Activated naive CD8-positive, alpha-beta T cell treated with anti-CD3 and anti-CD28 coated beads, Interleukin-2, amount 10 ng/mL, durations not matched to agents 7 days and 5 days (primary cell): ENCODE data around the gene GALNT17. TPM values are rescaled to one million over a fixed set of nuclear protein-coding genes. Genes with fewer than 3 reads are reported as not detected.

ENCODE experiments used
- ATAC-seq: fragments of 150-1000 bp; cut with Tn5 transposase; one replicate; pipeline ENCODE4 v1.10.0; 2021; ENCODE audit warnings: low read depth, moderate library complexity
- POLR2A ChIA-PET: fragments of 350-600 bp; sonication (Branson Sonifier 250); formaldehyde crosslinking; loops from one replicate; lab custom pipeline; 2021; ENCODE audit warnings: antibody characterized with exemption; lab: Charles Lee
- DNase-seq: peaks from one replicate; pipeline ENCODE4 v3.0.0; 2021
- H3K27ac Mint-ChIP-seq: one replicate; pipeline ENCODE4 v1.8.0; 2022; ENCODE audit warnings: mild to moderate bottlenecking, mixed read lengths
- H3K27me3 Mint-ChIP-seq: one replicate; pipeline ENCODE4 v1.8.0; 2022; ENCODE audit warnings: mild to moderate bottlenecking, moderate library complexity, mixed read lengths
- H3K36me3 Mint-ChIP-seq: one replicate; pipeline ENCODE4 v1.8.0; 2021; ENCODE audit warnings: mild to moderate bottlenecking, mixed read lengths
- H3K4me1 Mint-ChIP-seq: one replicate; pipeline ENCODE4 v1.8.0; 2021; ENCODE audit warnings: mixed read lengths
- H3K4me3 Mint-ChIP-seq: one replicate; pipeline ENCODE4 v1.8.0; 2022; ENCODE audit warnings: mild to moderate bottlenecking, moderate library complexity, mixed read lengths
- H3K9me3 Mint-ChIP-seq: one replicate; pipeline ENCODE4 v1.8.0; 2021; ENCODE audit warnings: mixed read lengths
- total RNA-seq, 2 experiments: library from RNA; stranded (reverse); gene quantifications; one replicate each; pipeline ENCODE4 v1.2.3, GENCODE V29; 2021

GALNT17 gene
- total RNA-seq, 2 experiments from 2014 or later = not detected

DNA sequence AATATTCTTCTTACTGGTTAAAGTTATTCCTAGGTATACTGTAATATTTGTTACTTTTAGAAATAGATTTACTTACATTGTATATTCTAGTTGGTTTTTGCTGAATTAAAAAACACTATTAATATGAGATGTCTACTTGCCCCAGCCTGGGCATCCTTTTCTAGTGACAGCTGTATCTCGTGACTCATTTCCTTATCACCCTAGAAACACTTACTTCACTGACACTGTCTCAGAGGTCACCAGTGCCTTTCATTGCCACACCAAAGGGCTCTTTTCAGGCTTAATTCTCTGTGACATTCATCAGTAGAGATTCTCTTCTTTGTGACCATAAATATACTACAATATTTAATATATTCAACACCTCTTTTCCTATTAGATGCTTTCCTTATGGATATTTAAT lies 194.7 kb downstream of the GALNT17 start:
- POLR2A ChIA-PET = no interaction called here
- no peak overlapping the region for H3K27ac Mint-ChIP-seq
- H3K4me1 Mint-ChIP-seq = no peaks in the 10 kb centered on the region
- no peak for DNase-seq
- H3K9me3 Mint-ChIP-seq = peaks cover 13% of the 10 kb centered on the region
- no peak overlapping the region for H3K4me3 Mint-ChIP-seq
- ATAC-seq = no peak
- no peaks in the 10 kb centered on the region for H3K27me3 Mint-ChIP-seq
- no peaks in the 10 kb centered on the region for H3K36me3 Mint-ChIP-seq

- Mint-ChIP-seq H3K27me3 (no peaks in the 10 kb centered on the region), H3K36me3 (no peaks in the 10 kb centered on the region), H3K9me3 (peaks cover 11% of the 10 kb centered on the region), H3K27ac (no peak overlapping the region), H3K4me3 (no peak overlapping the region), H3K4me1 (no peaks in the 10 kb centered on the region)
- DNase-seq (no peak), ATAC-seq (no peak)
- POLR2A ChIA-PET = no interaction called here
Observed at GRCh38 chr7:71327946-71328345, 196.0 kb downstream of the GALNT17 start.

GRCh38 chr7:71329030-71329660 lies 197.2 kb downstream of the GALNT17 start:
- no peaks in the 10 kb centered on the region for H3K36me3 Mint-ChIP-seq
- no peak overlapping the region for H3K27ac Mint-ChIP-seq
- H3K9me3 Mint-ChIP-seq = peaks cover 6% of the 10 kb centered on the region
- H3K27me3 Mint-ChIP-seq = no peaks in the 10 kb centered on the region
- no peak for DNase-seq
- no peak overlapping the region for H3K4me3 Mint-ChIP-seq
- POLR2A ChIA-PET = no interaction called here
- no peak for ATAC-seq
- no peaks in the 10 kb centered on the region for H3K4me1 Mint-ChIP-seq

GRCh38 chr7:71332207-71332606 lies 200.3 kb downstream of the GALNT17 start:
- DNase-seq (no peak), ATAC-seq (no peak)
- Mint-ChIP-seq H3K36me3 (no peaks in the 10 kb centered on the region), H3K27me3 (no peaks in the 10 kb centered on the region), H3K9me3 (peaks cover 4% of the 10 kb centered on the region), H3K4me3 (no peak overlapping the region), H3K27ac (no peak overlapping the region), H3K4me1 (no peaks in the 10 kb centered on the region)
- POLR2A ChIA-PET = no interaction called here

DNA sequence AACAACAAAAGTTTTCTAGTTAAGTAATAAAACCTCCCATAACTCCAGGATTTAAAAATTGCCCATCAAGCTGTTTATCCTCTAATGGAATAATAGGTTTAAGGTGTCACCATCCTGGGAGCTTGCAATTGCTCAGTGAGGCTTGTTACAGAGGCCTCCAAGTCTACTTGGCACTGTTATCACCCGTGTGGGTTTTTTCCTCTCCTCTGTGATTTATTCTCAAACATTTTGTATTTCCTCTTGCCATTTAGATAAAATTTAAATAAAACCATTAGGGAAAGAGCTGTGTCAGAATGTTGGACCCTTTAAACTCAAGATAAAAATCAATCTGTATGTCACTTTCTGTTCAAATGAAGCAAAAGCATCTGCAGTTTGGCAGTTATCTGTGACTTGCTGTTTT lies 202.6 kb downstream of the GALNT17 start:
- Mint-ChIP-seq H3K4me3 (no peak overlapping the region), H3K27ac (no peak overlapping the region), H3K9me3 (peaks cover 11% of the 10 kb centered on the region), H3K4me1 (no peaks in the 10 kb centered on the region), H3K27me3 (no peaks in the 10 kb centered on the region), H3K36me3 (no peaks in the 10 kb centered on the region)
- POLR2A ChIA-PET = no interaction called here
- no peak for DNase-seq
- ATAC-seq = no peak

- Mint-ChIP-seq H3K4me3 (no peak overlapping the region), H3K9me3 (peaks cover 8% of the 10 kb centered on the region), H3K27me3 (no peaks in the 10 kb centered on the region), H3K36me3 (no peaks in the 10 kb centered on the region), H3K27ac (no peak overlapping the region), H3K4me1 (no peaks in the 10 kb centered on the region)
- ATAC-seq (no peak), DNase-seq (no peak)
- POLR2A ChIA-PET = no interaction called here
Observed at GRCh38 chr7:71338866-71339265, 206.9 kb downstream of the GALNT17 start.

DNA sequence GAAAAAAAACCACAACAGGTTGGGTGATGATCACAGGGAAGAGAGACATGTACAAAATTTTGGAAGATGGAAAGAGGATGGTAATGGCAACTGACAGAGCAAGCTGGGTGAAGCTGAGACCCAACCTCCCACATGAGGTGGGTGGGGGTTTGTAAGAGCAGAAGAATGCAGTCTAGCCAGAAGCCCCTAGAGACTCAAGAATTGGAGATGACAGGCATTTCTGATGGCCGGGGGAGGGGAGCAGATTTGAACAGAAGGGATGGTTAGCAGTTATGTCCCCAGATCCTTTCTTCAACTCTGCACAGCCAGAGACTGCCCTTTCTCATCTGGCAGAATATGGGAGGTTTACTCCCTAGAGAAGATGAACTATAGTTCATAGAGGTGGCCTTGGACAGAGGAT lies 208.0 kb downstream of the GALNT17 start:
- DNase-seq (no peak), ATAC-seq (no peak)
- Mint-ChIP-seq H3K4me3 (no peak overlapping the region), H3K27me3 (no peaks in the 10 kb centered on the region), H3K27ac (no peak overlapping the region), H3K36me3 (no peaks in the 10 kb centered on the region), H3K4me1 (no peaks in the 10 kb centered on the region), H3K9me3 (peaks cover 11% of the 10 kb centered on the region)
- POLR2A ChIA-PET = no interaction called here

DNA sequence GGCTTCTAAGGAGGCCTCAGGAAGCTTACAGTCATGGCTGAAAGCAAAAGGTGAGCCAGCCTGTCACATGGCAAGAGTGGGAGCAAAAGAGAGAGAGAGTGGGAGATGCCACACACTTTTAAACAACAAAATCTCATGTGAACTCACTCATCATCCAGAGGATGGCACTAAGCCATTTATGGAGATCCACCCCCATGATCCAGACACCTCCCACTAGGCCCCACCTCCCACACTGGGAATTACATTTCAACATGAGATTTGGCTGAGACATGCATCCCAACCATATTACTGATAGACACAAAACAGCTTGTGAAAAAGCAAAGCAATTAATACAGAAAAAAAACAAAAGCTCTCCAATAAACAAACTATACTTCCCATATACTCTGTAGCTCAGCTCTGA lies 210.3 kb downstream of the GALNT17 start:
- H3K27ac Mint-ChIP-seq = no peak overlapping the region

GRCh38 chr7:71343039-71343438 lies 211.1 kb downstream of the GALNT17 start:
- POLR2A ChIA-PET = no interaction called here
- peaks cover 13% of the 10 kb centered on the region for H3K9me3 Mint-ChIP-seq
- H3K36me3 Mint-ChIP-seq = no peaks in the 10 kb centered on the region
- no peaks in the 10 kb centered on the region for H3K4me1 Mint-ChIP-seq
- ATAC-seq (no peak), DNase-seq (no peak)
- no peak overlapping the region for H3K27ac Mint-ChIP-seq
- H3K4me3 Mint-ChIP-seq = no peak overlapping the region
- no peaks in the 10 kb centered on the region for H3K27me3 Mint-ChIP-seq

More for the DNA sequence above, 210.3 kb downstream of the GALNT17 start:
- Mint-ChIP-seq H3K9me3 (peaks cover 13% of the 10 kb centered on the region), H3K36me3 (no peaks in the 10 kb centered on the region), H3K4me3 (no peak overlapping the region), H3K27me3 (no peaks in the 10 kb centered on the region), H3K4me1 (no peaks in the 10 kb centered on the region)
- ATAC-seq (no peak), DNase-seq (no peak)
- POLR2A ChIA-PET = no interaction called here

DNA sequence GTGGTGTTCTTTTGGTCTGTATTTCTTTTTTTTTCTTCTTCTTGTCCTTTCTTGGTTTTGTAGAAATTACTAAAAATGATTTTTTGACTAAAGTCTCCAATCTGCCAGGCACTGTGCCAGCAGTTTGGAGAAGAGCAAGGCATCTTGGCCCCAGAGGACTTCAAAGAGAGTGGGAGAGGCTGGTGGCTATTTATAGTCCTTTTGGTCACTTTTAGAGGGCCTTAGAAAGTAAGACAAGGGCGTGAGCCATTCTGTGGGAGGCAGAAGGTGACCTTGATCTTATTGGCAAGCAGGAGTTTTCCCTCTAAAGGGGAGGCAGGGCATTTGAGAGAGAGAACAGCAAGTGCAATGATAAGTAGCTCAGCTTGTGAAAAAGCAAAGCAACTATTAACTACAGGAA lies 211.9 kb downstream of the GALNT17 start:
- no peak for ATAC-seq
- no peak overlapping the region for H3K4me3 Mint-ChIP-seq
- H3K36me3 Mint-ChIP-seq = no peaks in the 10 kb centered on the region
- peaks cover 12% of the 10 kb centered on the region for H3K9me3 Mint-ChIP-seq
- H3K27ac Mint-ChIP-seq = no peak overlapping the region
- no peaks in the 10 kb centered on the region for H3K27me3 Mint-ChIP-seq
- POLR2A ChIA-PET = no interaction called here
- no peaks in the 10 kb centered on the region for H3K4me1 Mint-ChIP-seq
- no peak for DNase-seq

DNA sequence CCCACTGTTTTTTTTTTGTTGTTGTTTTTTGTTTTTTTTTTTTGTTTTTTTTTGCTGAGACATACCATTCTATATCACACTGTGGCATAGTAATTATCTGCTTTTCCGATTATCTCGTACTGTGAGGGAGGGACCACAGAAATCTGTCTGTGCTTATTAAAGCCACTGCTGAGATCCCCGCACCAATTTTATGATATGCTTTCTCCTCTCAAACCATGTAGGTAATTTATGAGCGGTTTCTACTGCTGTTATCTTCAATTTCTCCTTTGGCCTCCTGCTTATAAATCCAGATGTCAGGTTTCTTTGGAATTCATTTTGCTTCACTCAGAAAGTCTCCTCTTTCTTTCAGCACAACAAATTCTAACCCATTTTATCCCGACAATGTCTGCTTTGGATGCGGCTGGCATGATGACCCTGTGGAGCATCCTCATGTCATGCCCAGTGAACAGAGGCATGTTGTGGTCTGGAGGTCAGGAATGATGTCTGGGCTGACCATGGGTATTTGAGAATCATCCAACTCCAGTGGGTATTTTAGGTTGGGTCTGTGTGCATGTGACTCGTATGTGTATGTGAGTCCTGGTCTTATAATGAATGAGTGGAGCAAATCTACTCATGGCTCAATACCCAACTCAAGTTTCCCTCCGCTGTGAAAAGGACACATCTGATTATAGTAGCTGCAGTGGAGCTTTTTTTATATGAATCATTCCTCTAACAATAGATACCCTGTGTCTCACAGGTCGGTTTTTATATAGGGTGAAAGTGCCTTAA lies 213.4 kb downstream of the GALNT17 start:
- POLR2A ChIA-PET = no interaction called here

DNA sequence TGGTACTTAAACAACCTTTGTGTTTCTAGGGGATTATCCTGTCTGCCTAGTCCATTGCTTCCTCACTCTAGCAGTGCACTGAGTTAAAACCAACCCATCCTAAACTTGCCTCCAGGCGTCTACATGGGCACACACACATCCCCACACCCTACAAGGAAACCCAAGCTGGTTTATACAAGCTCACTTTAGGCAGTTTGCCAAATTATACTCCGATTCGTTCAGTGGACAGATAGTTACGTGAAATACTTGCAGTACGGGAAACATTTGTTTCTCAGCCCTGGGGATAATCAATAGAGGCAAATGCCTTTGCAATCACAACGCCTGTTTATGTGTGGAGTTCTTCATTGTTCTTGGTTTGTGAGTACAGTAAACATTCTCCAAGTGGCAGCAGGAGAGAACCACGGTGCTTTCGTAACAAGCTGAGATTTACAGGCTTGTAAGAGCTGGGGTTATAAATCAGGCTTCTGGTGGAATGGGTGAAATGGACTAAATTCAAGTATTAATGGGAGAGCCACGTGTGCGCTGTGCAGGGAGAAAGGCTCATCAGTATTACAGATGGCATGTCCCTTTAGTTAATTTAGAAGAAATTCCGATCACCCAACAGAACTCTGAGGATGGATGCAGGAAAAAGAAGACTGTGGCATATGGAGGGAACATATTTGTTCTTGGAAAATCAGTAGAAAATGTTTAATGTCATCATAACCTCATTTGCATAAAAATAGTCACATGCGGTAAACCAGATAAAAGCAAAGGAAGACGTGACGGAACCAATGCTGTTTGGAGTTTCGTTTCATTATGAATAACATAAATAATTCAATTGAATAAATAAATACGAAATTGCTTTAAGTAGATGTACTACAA lies 217.1 kb downstream of the GALNT17 start:
- H3K9me3 Mint-ChIP-seq = peaks cover 24% of the 10 kb centered on the region
- ATAC-seq = no peak
- H3K4me3 Mint-ChIP-seq = no peak overlapping the region
- no peak for DNase-seq
- H3K27me3 Mint-ChIP-seq = no peaks in the 10 kb centered on the region
- POLR2A ChIA-PET = interaction anchor here (0.5 kb wide), 1 partner anchor 20 kb away, joined by 5 read pairs; no protein-coding TSS in a partner anchor
- no peaks in the 10 kb centered on the region for H3K36me3 Mint-ChIP-seq
- no peak overlapping the region for H3K27ac Mint-ChIP-seq
- H3K4me1 Mint-ChIP-seq = no peaks in the 10 kb centered on the region

More for the DNA sequence above, 213.4 kb downstream of the GALNT17 start:
- no peak overlapping the region for H3K4me3 Mint-ChIP-seq
- H3K27ac Mint-ChIP-seq = no peak overlapping the region
- H3K36me3 Mint-ChIP-seq = no peaks in the 10 kb centered on the region
- peaks cover 13% of the 10 kb centered on the region for H3K9me3 Mint-ChIP-seq
- H3K4me1 Mint-ChIP-seq = no peaks in the 10 kb centered on the region
- no peak for ATAC-seq
- no peak for DNase-seq
- no peaks in the 10 kb centered on the region for H3K27me3 Mint-ChIP-seq

DNA sequence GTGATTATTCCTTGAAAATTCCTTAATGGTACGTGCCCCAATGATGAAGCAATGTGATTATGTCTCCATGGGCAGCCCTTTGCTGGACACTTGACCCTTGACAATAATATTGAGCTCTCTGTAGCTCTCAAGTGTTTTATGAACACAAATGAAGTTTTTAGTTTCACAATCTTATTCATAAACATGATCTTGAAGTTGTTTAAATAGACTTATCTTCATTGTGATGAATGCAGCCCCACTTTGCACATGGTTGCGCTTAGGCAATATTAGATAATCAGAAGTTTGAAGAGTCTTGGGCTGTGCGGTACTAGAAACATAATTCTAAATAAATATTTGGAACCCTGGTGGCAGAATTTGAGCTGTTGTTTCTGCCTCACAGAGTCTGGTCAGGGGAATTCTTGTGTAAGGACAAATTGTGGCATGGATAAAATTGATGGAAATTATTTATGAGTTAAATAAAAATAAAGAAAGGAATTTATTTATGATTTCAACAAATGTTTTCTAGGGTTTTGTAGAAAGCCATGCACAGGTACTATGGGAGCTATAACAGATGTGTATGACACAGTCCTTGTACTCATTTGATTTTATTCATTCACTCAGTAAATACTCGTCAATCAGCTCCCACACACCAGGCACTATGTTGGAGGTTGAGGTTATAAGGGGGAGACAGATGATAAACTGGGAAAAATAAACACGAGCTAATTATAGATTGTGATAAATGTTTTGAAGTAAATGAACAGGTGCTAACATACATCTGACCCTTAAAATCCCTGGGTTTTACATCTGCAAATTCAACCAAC lies 217.9 kb downstream of the GALNT17 start:
- H3K27me3 Mint-ChIP-seq = no peaks in the 10 kb centered on the region

More for the DNA sequence above, 217.9 kb downstream of the GALNT17 start:
- no peak overlapping the region for H3K27ac Mint-ChIP-seq
- ATAC-seq = no peak
- DNase-seq = no peak
- POLR2A ChIA-PET = no interaction called here
- peaks cover 22% of the 10 kb centered on the region for H3K9me3 Mint-ChIP-seq
- H3K4me1 Mint-ChIP-seq = no peaks in the 10 kb centered on the region
- H3K4me3 Mint-ChIP-seq = no peak overlapping the region
- no peaks in the 10 kb centered on the region for H3K36me3 Mint-ChIP-seq
